Lower leg skin (tissue), 3 donors: ENCODE results near the gene LCLAT1.

Experiments
- POLR2A ChIP-seq, 2 donors: fragments of 450-650 bp; IDR thresholded peaks; one replicate each; pipeline ENCODE4 v1.6.1; 2016 to 2017; ENCODE audit warnings: antibody characterized with exemption in 2 of 2, mild to moderate bottlenecking in 1 of 2, moderate library complexity in 1 of 2
- TF ChIP-seq, protein P1 (sequence below), 3 donors: fragments of 450-650 bp; IDR thresholded peaks; one replicate each; pipeline ENCODE4 v1.5.1; 2016; ENCODE audit warnings: antibody characterized with exemption in 3 of 3, mild to moderate bottlenecking in 3 of 3, moderate library complexity in 2 of 3

DNA sequence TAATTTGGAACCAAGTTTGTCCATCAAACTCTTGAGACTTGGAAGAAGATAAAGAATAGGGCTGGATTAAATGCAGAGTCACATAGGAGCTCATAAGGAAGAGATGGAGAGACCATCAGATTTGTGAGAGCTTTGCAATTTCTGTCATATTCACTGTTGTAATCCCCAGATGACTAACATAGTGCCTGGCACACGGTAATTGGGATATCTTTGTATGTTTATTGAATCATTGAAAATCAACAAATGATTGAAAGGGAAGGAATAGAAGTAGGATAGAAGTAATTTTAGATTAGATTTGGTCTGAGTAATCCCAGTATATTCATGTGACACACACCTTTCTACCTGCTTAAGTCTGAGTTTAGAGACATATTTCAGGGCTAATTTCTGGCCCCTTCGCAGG lies 75.4 kb downstream of the LCLAT1 start:
- TF ChIP-seq, protein P1, sequence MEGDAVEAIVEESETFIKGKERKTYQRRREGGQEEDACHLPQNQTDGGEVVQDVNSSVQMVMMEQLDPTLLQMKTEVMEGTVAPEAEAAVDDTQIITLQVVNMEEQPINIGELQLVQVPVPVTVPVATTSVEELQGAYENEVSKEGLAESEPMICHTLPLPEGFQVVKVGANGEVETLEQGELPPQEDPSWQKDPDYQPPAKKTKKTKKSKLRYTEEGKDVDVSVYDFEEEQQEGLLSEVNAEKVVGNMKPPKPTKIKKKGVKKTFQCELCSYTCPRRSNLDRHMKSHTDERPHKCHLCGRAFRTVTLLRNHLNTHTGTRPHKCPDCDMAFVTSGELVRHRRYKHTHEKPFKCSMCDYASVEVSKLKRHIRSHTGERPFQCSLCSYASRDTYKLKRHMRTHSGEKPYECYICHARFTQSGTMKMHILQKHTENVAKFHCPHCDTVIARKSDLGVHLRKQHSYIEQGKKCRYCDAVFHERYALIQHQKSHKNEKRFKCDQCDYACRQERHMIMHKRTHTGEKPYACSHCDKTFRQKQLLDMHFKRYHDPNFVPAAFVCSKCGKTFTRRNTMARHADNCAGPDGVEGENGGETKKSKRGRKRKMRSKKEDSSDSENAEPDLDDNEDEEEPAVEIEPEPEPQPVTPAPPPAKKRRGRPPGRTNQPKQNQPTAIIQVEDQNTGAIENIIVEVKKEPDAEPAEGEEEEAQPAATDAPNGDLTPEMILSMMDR (IDR thresholded peaks at IDR 0.05): no peak
- no peak for TF ChIP-seq POLR2A (IDR thresholded peaks at IDR 0.05)
